Caco-2 (cell line): Measurements from ENCODE around the gene FLT1. TPM values are rescaled to one million over a fixed set of nuclear protein-coding genes. Genes with fewer than 3 reads are reported as not detected.

Experiments
- BruUV-seq: library from RNA; stranded (reverse); fragments of 400-500 nt; replicated peaks from 2 replicates; lab custom pipeline; 2021; lab: Mats Ljungman, UMichigan
- CTCF ChIA-PET: fragments of 300-600 bp; sonication (Branson Sonifier 250); formaldehyde crosslinking; loops from one replicate; lab custom pipeline; 2022; ENCODE audit warnings: antibody characterized with exemption; lab: Charles Lee
- POLR2A ChIA-PET: fragments of 300-600 bp; sonication (Branson Sonifier 250); formaldehyde crosslinking; loops from one replicate; lab custom pipeline; 2022; ENCODE audit warnings: antibody characterized with exemption; lab: Charles Lee
- DNase-seq, 2 experiments: peaks; one replicate each; pipeline versions ENCODE4 v3.0.0 to v3.0.0-alpha.2; 2020 to 2022
- H3K27me3 ChIP-seq: replicated peaks from 2 replicates; pipeline ENCODE4 v1.6.0; 2011; ENCODE audit warnings: low read length; ENCODE audit not compliant: control insufficient read depth, insufficient read depth
- H3K36me3 ChIP-seq: 2 replicates; pipeline ENCODE4 v1.5.1; 2011; ENCODE audit warnings: low read length; ENCODE audit not compliant: control insufficient read depth, insufficient read depth
- H3K4me1 ChIP-seq: fragments of 250-450 bp; sonication (Bioruptor Pico); 2 replicates; pipeline ENCODE4 v1.5.1; 2020; ENCODE audit warnings: mild to moderate bottlenecking
- H3K4me3 ChIP-seq: 2 replicates; pipeline ENCODE4 v1.5.1; 2011; ENCODE audit warnings: low read depth, mild to moderate bottlenecking, control low read depth, low read length
- H3K9me3 ChIP-seq: fragments of 250-450 bp; sonication (Bioruptor Pico); 2 replicates; pipeline ENCODE4 v1.5.1; 2020; ENCODE audit warnings: mild to moderate bottlenecking, moderate library complexity
- H3K27ac Mint-ChIP-seq: one replicate; pipeline ENCODE4 v1.8.0; 2022; ENCODE audit warnings: mixed read lengths; ENCODE audit not compliant: unreplicated experiment
- H3K27me3 Mint-ChIP-seq: one replicate; pipeline ENCODE4 v1.8.0; 2022; ENCODE audit warnings: mixed read lengths; ENCODE audit not compliant: insufficient read depth, unreplicated experiment
- H3K36me3 Mint-ChIP-seq: one replicate; pipeline ENCODE4 v1.8.0; 2022; ENCODE audit warnings: mild to moderate bottlenecking, mixed read lengths; ENCODE audit not compliant: insufficient read depth, unreplicated experiment
- H3K4me1 Mint-ChIP-seq: one replicate; pipeline ENCODE4 v1.8.0; 2022; ENCODE audit warnings: low read depth, mixed read lengths; ENCODE audit not compliant: unreplicated experiment
- H3K4me3 Mint-ChIP-seq: one replicate; pipeline ENCODE4 v1.8.0; 2022; ENCODE audit warnings: mild to moderate bottlenecking, moderate library complexity, mixed read lengths; ENCODE audit not compliant: unreplicated experiment
- H3K9me3 Mint-ChIP-seq: one replicate; pipeline ENCODE4 v1.8.0; 2022; ENCODE audit warnings: mixed read lengths; ENCODE audit not compliant: unreplicated experiment
- intact Hi-C: fragments of 100-400 bp; cut with micrococcal nuclease; formaldehyde crosslinking; loops from one replicate; pipeline ENCODE4 v1.10.0; 2022; ENCODE audit not compliant: unreplicated experiment
- total RNA-seq: library from RNA; stranded (reverse); gene quantifications from 2 replicates; pipeline ENCODE4 v1.2.3, GENCODE V29; 2022
- TF ChIP-seq, protein P1 (sequence below), 2 experiments: fragments of 200-600 bp in 1 of 2; IDR thresholded peaks; 1 replicate in 1 of 2; 2 replicates in 1 of 2; pipeline versions ENCODE4 v1.5.1 to v1.8.0; 2011 to 2022; ENCODE audit warnings: antibody characterized with exemption in 1 of 2, control low read depth in 1 of 2, inconsistent platforms in 1 of 2, low read depth in 1 of 2, low read length in 1 of 2, mild to moderate bottlenecking in 1 of 2, moderate library complexity in 1 of 2; ENCODE audit not compliant: insufficient read depth in 1 of 2, severe bottlenecking in 1 of 2, unreplicated experiment in 1 of 2

The FLT1 gene
- total RNA-seq, 1 experiment from 2014 or later: 0.66 TPM

DNA sequence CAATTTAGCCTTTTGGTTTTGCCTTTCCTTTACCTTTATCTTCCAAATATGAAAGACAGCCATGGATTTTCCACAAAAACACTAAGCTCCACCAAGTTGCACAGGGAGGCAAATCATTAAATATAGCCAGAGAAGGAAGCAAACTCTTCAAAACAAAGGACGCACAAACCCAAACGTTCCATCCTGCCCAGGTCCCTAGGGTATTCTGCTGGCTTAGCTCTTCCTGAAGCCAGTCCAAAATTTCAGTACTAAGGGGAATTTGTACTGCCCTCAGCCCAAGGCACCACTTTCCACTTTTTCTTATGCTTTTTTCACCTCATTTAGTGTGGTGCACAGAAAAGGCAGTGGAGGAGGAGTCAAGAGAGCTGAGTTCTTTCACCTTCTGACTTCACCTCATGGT lies 169.9 kb downstream of the FLT1 start:
- CTCF ChIA-PET: interaction anchor here (1.0 to 1.1 kb wide), 2 partner anchors 73 to 220 kb away, joined by 3 read pairs; no protein-coding TSS in a partner anchor
- Histone ChIP-seq H3K4me3 (no peak overlapping the region), H3K27me3 (no peaks in the 10 kb centered on the region), H3K4me1 (peaks cover 16% of the 10 kb centered on the region), H3K36me3 (no peaks in the 10 kb centered on the region), H3K9me3 (no peaks in the 10 kb centered on the region)
- no peak overlapping the region for H3K4me3 Mint-ChIP-seq
- intact Hi-C loops: loop anchor here (10.0 kb wide), 2 partner anchors 150 to 200 kb away; no protein-coding TSS in a partner anchor
- H3K9me3 Mint-ChIP-seq: no peaks in the 10 kb centered on the region
- H3K27me3 Mint-ChIP-seq: no peaks in the 10 kb centered on the region
- POLR2A ChIA-PET: no interaction called here
- TF ChIP-seq, protein P1, sequence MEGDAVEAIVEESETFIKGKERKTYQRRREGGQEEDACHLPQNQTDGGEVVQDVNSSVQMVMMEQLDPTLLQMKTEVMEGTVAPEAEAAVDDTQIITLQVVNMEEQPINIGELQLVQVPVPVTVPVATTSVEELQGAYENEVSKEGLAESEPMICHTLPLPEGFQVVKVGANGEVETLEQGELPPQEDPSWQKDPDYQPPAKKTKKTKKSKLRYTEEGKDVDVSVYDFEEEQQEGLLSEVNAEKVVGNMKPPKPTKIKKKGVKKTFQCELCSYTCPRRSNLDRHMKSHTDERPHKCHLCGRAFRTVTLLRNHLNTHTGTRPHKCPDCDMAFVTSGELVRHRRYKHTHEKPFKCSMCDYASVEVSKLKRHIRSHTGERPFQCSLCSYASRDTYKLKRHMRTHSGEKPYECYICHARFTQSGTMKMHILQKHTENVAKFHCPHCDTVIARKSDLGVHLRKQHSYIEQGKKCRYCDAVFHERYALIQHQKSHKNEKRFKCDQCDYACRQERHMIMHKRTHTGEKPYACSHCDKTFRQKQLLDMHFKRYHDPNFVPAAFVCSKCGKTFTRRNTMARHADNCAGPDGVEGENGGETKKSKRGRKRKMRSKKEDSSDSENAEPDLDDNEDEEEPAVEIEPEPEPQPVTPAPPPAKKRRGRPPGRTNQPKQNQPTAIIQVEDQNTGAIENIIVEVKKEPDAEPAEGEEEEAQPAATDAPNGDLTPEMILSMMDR (IDR thresholded peaks at IDR 0.05; ENCODE audit: insufficient read depth in 1 of 2, low read depth in 1 of 2, low read length in 1 of 2, severe bottlenecking in 1 of 2, unreplicated experiment in 1 of 2): no peak
- H3K27ac Mint-ChIP-seq: no peak overlapping the region
- no TSS peak for BruUV-seq
- peaks cover 14% of the 10 kb centered on the region for H3K4me1 Mint-ChIP-seq
- no peaks in the 10 kb centered on the region for H3K36me3 Mint-ChIP-seq
- DNase-seq: no peak

- no peaks in the 10 kb centered on the region for H3K9me3 Mint-ChIP-seq
- Histone ChIP-seq H3K9me3 (no peaks in the 10 kb centered on the region), H3K4me3 (no peak overlapping the region), H3K36me3 (no peaks in the 10 kb centered on the region), H3K4me1 (peaks cover 8% of the 10 kb centered on the region; the same call in 1 of the 2 replicates), H3K27me3 (no peaks in the 10 kb centered on the region)
- H3K27ac Mint-ChIP-seq: no peak overlapping the region
- H3K27me3 Mint-ChIP-seq: no peaks in the 10 kb centered on the region
- ChIA-PET CTCF (interaction anchor here (0.6 to 1.1 kb wide), 5 partner anchors 73 to 334 kb away, joined by 3 to 5 read pairs (median 3); partner anchors contain the start of gene FLT1), POLR2A (no interaction called here)
- TF ChIP-seq, protein P1 (IDR thresholded peaks at IDR 0.05; ENCODE audit: insufficient read depth in 1 of 2, low read depth in 1 of 2, low read length in 1 of 2, severe bottlenecking in 1 of 2, unreplicated experiment in 1 of 2): peak; percentile 90
- H3K4me3 Mint-ChIP-seq: no peak overlapping the region
- no TSS peak for BruUV-seq
- peak; percentile 75 to 81 for DNase-seq
- no peaks in the 10 kb centered on the region for H3K36me3 Mint-ChIP-seq
- H3K4me1 Mint-ChIP-seq: peaks cover 14% of the 10 kb centered on the region
- intact Hi-C loops: loop anchor here (1.0 to 10.0 kb wide), 6 partner anchors 21 to 473 kb away; partner anchors contain the start of gene POMP
These were observed 170.6 kb downstream of the FLT1 start for GRCh38 chr13:28324181-28324789.

DNA sequence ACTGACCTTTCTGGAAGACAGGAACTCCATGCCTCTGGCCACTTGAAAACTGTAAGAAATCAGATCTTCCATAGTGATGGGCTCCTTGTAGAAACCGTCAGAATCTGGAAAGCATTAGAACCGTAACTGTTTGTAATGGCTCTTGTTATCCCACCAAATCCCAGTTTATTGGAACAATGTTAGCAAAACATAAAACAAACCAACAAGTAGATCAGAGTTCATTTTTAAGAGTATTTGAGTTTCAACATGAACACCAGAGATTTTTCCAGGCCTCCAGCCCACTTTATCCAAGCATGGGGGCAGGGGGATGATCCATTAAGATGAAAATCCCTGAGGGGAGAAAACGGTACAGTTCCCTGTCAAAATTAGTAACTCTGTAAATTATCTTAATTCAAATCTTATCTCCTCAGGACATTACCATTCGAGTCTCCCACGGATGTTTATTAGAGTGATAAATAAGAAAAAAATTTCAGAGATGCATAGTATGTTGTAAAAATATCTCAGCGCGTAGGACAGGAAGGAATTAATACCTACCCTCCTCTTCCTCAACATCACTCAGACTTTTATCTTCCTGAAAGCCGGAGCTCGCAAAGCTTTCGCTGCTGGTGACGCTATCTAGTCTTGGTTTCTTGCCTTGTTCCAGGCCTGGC lies 172.5 kb downstream of the FLT1 start:
- no peaks in the 10 kb centered on the region for H3K9me3 Mint-ChIP-seq
- Histone ChIP-seq H3K4me1 (0 out of 2 replicates have a peak, but pooled peaks cover 7% of the 10 kb centered on the region), H3K4me3 (no peak overlapping the region), H3K27me3 (no peaks in the 10 kb centered on the region), H3K9me3 (no peaks in the 10 kb centered on the region), H3K36me3 (no peaks in the 10 kb centered on the region)
- no peak overlapping the region for H3K27ac Mint-ChIP-seq
- ChIA-PET CTCF (no interaction called here), POLR2A (no interaction called here)
- no peak for DNase-seq
- BruUV-seq: no TSS peak
- H3K4me3 Mint-ChIP-seq: no peak overlapping the region
- no peaks in the 10 kb centered on the region for H3K36me3 Mint-ChIP-seq
- no peaks in the 10 kb centered on the region for H3K27me3 Mint-ChIP-seq
- intact Hi-C loops: loop anchor here (5.0 to 10.0 kb wide), 4 partner anchors 152 to 475 kb away; partner anchors contain the start of gene POMP
- TF ChIP-seq, protein P1 (IDR thresholded peaks at IDR 0.05; ENCODE audit: insufficient read depth in 1 of 2, low read depth in 1 of 2, low read length in 1 of 2, severe bottlenecking in 1 of 2, unreplicated experiment in 1 of 2): no peak
- H3K4me1 Mint-ChIP-seq: peaks cover 14% of the 10 kb centered on the region
